IMR-90 (cell line): Measurements from ENCODE around the gene SNRPD2. TPM values are rescaled to one million over a fixed set of nuclear protein-coding genes. Genes with fewer than 3 reads are reported as not detected.
A peak's percentile ranks its signal among the peaks of the same experiment; 100 is the strongest.
"Not testable (repeated sequence)": the region's sequence is repeated elsewhere in the genome, so short reads cannot be mapped to it uniquely, and the experiment has no call there.

Experiments used
- ATAC-seq: fragments of 200-7000 bp; cut with Tn5 transposase; 2 replicates; pipeline ENCODE4 v1.9.1; 2020; ENCODE audit warnings: low read depth, mild to moderate bottlenecking, moderate library complexity
- BruUV-seq: library from RNA; stranded (reverse); fragments of 400-500 nt; replicated peaks from 2 replicates; lab custom pipeline; 2021; lab: Mats Ljungman, UMichigan
- CTCF ChIA-PET: fragments of 300-600 bp; formaldehyde crosslinking; extraction: SDS; loops from one replicate; lab custom pipeline; 2021; ENCODE audit warnings: antibody characterized with exemption; lab: Yijun Ruan, JAX
- POLR2A ChIA-PET: fragments of 300-600 bp; sonication (Branson Sonifier 250); formaldehyde crosslinking; loops from one replicate; lab custom pipeline; 2022; ENCODE audit warnings: antibody characterized with exemption; ENCODE audit not compliant: unreplicated experiment; lab: Charles Lee
- DNase-seq: peaks from one replicate; pipeline ENCODE4 v3.0.0; 2013
- H2AFZ ChIP-seq: replicated peaks from 2 replicates; pipeline ENCODE3; 2013; ENCODE audit warnings: low read length, mild to moderate bottlenecking; ENCODE audit not compliant: poor library complexity
- H2AK5ac ChIP-seq: 2 replicates; pipeline ENCODE4 v1.6.1; 2013; ENCODE audit warnings: low read depth, low read length, inconsistent platforms
- H2AK9ac ChIP-seq: replicated peaks from 2 replicates; pipeline ENCODE3; 2013; ENCODE audit warnings: mild to moderate bottlenecking, low read depth, low read length, moderate library complexity; ENCODE audit not compliant: poor library complexity
- H2BK120ac ChIP-seq: 2 replicates; pipeline ENCODE4 v1.6.1; 2013; ENCODE audit warnings: low read depth, low read length, inconsistent platforms
- H2BK15ac ChIP-seq: 3 replicates; pipeline ENCODE4 v1.6.1; 2013; ENCODE audit warnings: low read depth, low read length, inconsistent platforms
- H2BK20ac ChIP-seq: 2 replicates; pipeline ENCODE4 v1.6.1; 2013; ENCODE audit warnings: low read depth, mild to moderate bottlenecking, inconsistent platforms, low read length, moderate library complexity
- H2BK5ac ChIP-seq: 2 replicates; pipeline ENCODE4 v1.6.1; 2013; ENCODE audit warnings: mild to moderate bottlenecking, low read depth, low read length, inconsistent platforms; ENCODE audit not compliant: poor library complexity, severe bottlenecking
- H3K14ac ChIP-seq: replicated peaks from 2 replicates; pipeline ENCODE4 v1.6.1; 2013; ENCODE audit warnings: low read depth, low read length, inconsistent platforms
- H3K18ac ChIP-seq: 2 replicates; pipeline ENCODE4 v1.6.1; 2013; ENCODE audit warnings: low read depth, low read length, control low read depth
- H3K23ac ChIP-seq: 2 replicates; pipeline ENCODE4 v1.6.1; 2013; ENCODE audit warnings: low read depth, low read length, inconsistent platforms
- H3K27ac ChIP-seq: 2 replicates; pipeline ENCODE4 v1.5.1; 2013; ENCODE audit warnings: mild to moderate bottlenecking, control low read depth, low read length; ENCODE audit not compliant: insufficient read depth
- H3K27me3 ChIP-seq: 2 replicates; pipeline ENCODE4 v1.6.1; 2013; ENCODE audit warnings: low read length; ENCODE audit not compliant: control insufficient read depth, insufficient read depth
- H3K36me3 ChIP-seq: 2 replicates; pipeline ENCODE4 v1.6.1; 2013; ENCODE audit warnings: low read length, mixed read lengths; ENCODE audit not compliant: control insufficient read depth, insufficient read depth
- H3K4ac ChIP-seq: 2 replicates; pipeline ENCODE4 v1.6.1; 2013; ENCODE audit warnings: low read depth, low read length, inconsistent platforms
- H3K4me1 ChIP-seq: 2 replicates; pipeline ENCODE4 v1.6.1; 2013; ENCODE audit warnings: low read length, mixed read lengths; ENCODE audit not compliant: control insufficient read depth, insufficient read depth
- H3K4me2 ChIP-seq: 2 replicates; pipeline ENCODE4 v1.6.1; 2013; ENCODE audit warnings: low read depth, mild to moderate bottlenecking, control low read depth, low read length, moderate library complexity
- H3K4me3 ChIP-seq: 2 replicates; pipeline ENCODE4 v1.5.1; 2013; ENCODE audit warnings: low read depth, mild to moderate bottlenecking, control low read depth, low read length, moderate library complexity; ENCODE audit not compliant: insufficient read depth
- H3K56ac ChIP-seq: 2 replicates; pipeline ENCODE4 v1.6.1; 2013; ENCODE audit warnings: low read length, inconsistent platforms; ENCODE audit not compliant: insufficient read depth; ENCODE audit errors: extremely low read depth
- H3K79me1 ChIP-seq, 2 experiments: 2 replicates each; pipeline ENCODE4 v1.6.1; 2013; ENCODE audit warnings: low read length in 2 of 2, inconsistent platforms in 1 of 2, low read depth in 1 of 2
- H3K9ac ChIP-seq: 2 replicates; pipeline ENCODE4 v1.6.1; 2013; ENCODE audit warnings: low read depth, low read length, control low read depth
- H3K9me1 ChIP-seq: 2 replicates; pipeline ENCODE4 v1.6.1; 2013; ENCODE audit warnings: low read length, inconsistent platforms; ENCODE audit not compliant: insufficient read depth
- H3K9me3 ChIP-seq: 2 replicates; pipeline ENCODE4 v1.6.1; 2013; ENCODE audit warnings: low read length; ENCODE audit not compliant: control insufficient read depth, insufficient read depth
- H4K20me1 ChIP-seq: 2 replicates; pipeline ENCODE4 v1.6.1; 2013; ENCODE audit warnings: low read length, inconsistent platforms; ENCODE audit not compliant: insufficient read depth
- H4K5ac ChIP-seq: 2 replicates; pipeline ENCODE4 v1.6.1; 2013; ENCODE audit warnings: mild to moderate bottlenecking, low read depth, low read length, control low read depth
- H4K8ac ChIP-seq, 2 experiments: 2 replicates each; pipeline ENCODE4 v1.6.1; 2013; ENCODE audit warnings: low read depth in 2 of 2, low read length in 2 of 2, control low read depth in 1 of 2, inconsistent platforms in 1 of 2
- H4K91ac ChIP-seq: 2 replicates; pipeline ENCODE4 v1.6.1; 2013; ENCODE audit warnings: low read depth, low read length, inconsistent platforms; ENCODE audit not compliant: insufficient read depth
- CTCF ChIP-seq: conservative IDR thresholded peaks from 2 replicates; pipeline ENCODE4 v1.5.1; 2012; ENCODE audit warnings: mild to moderate bottlenecking, low read depth, low read length, improper control_type of control experiment
- MAZ ChIP-seq: IDR thresholded peaks from 2 replicates; pipeline ENCODE4 v1.6.1; 2012; ENCODE audit warnings: low read depth, mild to moderate bottlenecking, low read length, improper control_type of control experiment, moderate library complexity, borderline replicate concordance
- WGBS, 2 experiments: methylation state at CpG; one replicate each; pipeline versions ENCODE4 v1.1.5 to v1.1.7; 2013; ENCODE audit warnings: missing lambda C conversion rate in 2 of 2; ENCODE audit not compliant: insufficient read length in 1 of 2; ENCODE audit errors: extremely low coverage in 2 of 2; 5-methylcytosine and 5-hydroxymethylcytosine counted together
- dilution Hi-C: fragments of 300-500 bp; cut with HindIII; formaldehyde crosslinking; loops from one replicate; pipeline ENCODE4 v1.14.3; 2018; ENCODE audit warnings: low sequenced_read_pairs; ENCODE audit not compliant: unreplicated experiment
- in situ Hi-C: fragments of 300-500 bp; cut with MboI; formaldehyde crosslinking; loops from 3 replicates; pipeline ENCODE4 v1.14.3; 2019; ENCODE audit warnings: low sequenced_read_pairs, inconsistent platforms, mixed read lengths
- intact Hi-C: fragments of 100-400 bp; cut with micrococcal nuclease; formaldehyde crosslinking; loops from 2 replicates; pipeline ENCODE4 v1.10.0; 2022
- polyA plus RNA-seq, 3 experiments: library from polyadenylated mRNA; depleted of rRNA; stranded (reverse); fragments of >200 nt; gene quantifications; 2 replicates each; pipeline ENCODE4 v1.2.3, GENCODE V29; 2012; ENCODE audit warnings: low replicate concordance in 1 of 3
- total RNA-seq: library from RNA; depleted of rRNA; stranded (reverse); fragments of >200 nt; gene quantifications from 2 replicates; pipeline ENCODE4 v1.2.3, GENCODE V29; 2012

Gene SNRPD2
- total and polyA plus RNA-seq, 2 of the 4 experiments (the other 2 are of a cell fraction), result 587 to 877 TPM

- intact Hi-C loops, result no loop called here
These were observed 4.2 kb downstream of the SNRPD2 start for GRCh38 chr19:45687599-45687998.

GRCh38 chr19:45685045-45685444, 6.7 kb downstream of the SNRPD2 start:
- H4K5ac ChIP-seq, H4K20me1 ChIP-seq, H3K27me3 ChIP-seq, in situ Hi-C loops, H3K56ac ChIP-seq, H3K23ac ChIP-seq, H2BK5ac ChIP-seq, H3K4ac ChIP-seq, H3K18ac ChIP-seq, H3K4me3 ChIP-seq, POLR2A ChIA-PET, H4K91ac ChIP-seq, H3K14ac ChIP-seq, H3K9me3 ChIP-seq, DNase-seq, H3K9ac ChIP-seq, dilution Hi-C loops, H2AK9ac ChIP-seq, H2BK20ac ChIP-seq, H4K8ac ChIP-seq, H2AK5ac ChIP-seq, H2BK15ac ChIP-seq, H2BK120ac ChIP-seq, H3K4me2 ChIP-seq, H3K4me1 ChIP-seq, BruUV-seq, H3K9me1 ChIP-seq, intact Hi-C loops, H3K27ac ChIP-seq, ATAC-seq, H2AFZ ChIP-seq: not testable (repeated sequence)
- CTCF ChIA-PET, result interaction anchor here (0.6 kb wide), 1 partner anchor 448 kb away, joined by 3 read pairs; no protein-coding TSS in a partner anchor
- 92% methylated on average over 4 of the region's 11 CpGs; no CpG with 5 or more reads in 1 of the 2 experiments for WGBS, 2 experiments
- Histone ChIP-seq H3K79me1 (peaks cover 3 to 20% of the 10 kb centered on the region in 2 experiments; a peak in 2 of 4 replicates), H3K36me3 (peaks cover 39% of the 10 kb centered on the region)

More at GRCh38 chr19:45687599-45687998, 4.2 kb downstream of the SNRPD2 start:
- H2BK5ac ChIP-seq, result no peak overlapping the region
- no peak overlapping the region for H3K14ac ChIP-seq
- BruUV-seq, result TSS peak; percentile 65
- H2AK5ac ChIP-seq, result no peak overlapping the region
- DNase-seq (no peak), ATAC-seq (no peak)
- peaks cover 39% of the 10 kb centered on the region for H3K36me3 ChIP-seq
- peaks cover 10% of the 10 kb centered on the region; the same call in 1 of the 2 replicates for H4K20me1 ChIP-seq
- H3K56ac ChIP-seq, result no peak overlapping the region
- TF ChIP-seq CTCF, result no peak
- no peak for TF ChIP-seq MAZ
- no peak overlapping the region for H2AFZ ChIP-seq
- no peak overlapping the region for H3K23ac ChIP-seq
- H4K5ac ChIP-seq, result no peak overlapping the region
- H3K9me3 ChIP-seq, result no peaks in the 10 kb centered on the region
- ChIA-PET POLR2A (no interaction called here), CTCF (no interaction called here)
- H3K27me3 ChIP-seq, result no peaks in the 10 kb centered on the region
- H3K4me1 ChIP-seq, result peaks cover 1% of the 10 kb centered on the region; the same call in 1 of the 2 replicates
- H2BK120ac ChIP-seq, result no peak overlapping the region
- H3K4me2 ChIP-seq, result no peak overlapping the region
- no peak overlapping the region for H3K4ac ChIP-seq
- H3K9me1 ChIP-seq, result peaks cover 4% of the 10 kb centered on the region; the same call in 1 of the 2 replicates
- WGBS, 2 experiments, result no CpG with 5 or more reads among the region's 9 CpGs
- no peak overlapping the region for H3K4me3 ChIP-seq
- H3K9ac ChIP-seq, result no peak overlapping the region
- no peak overlapping the region for H2AK9ac ChIP-seq
- peaks cover 7 to 34% of the 10 kb centered on the region in 2 experiments; a peak in 3 of 4 replicates for H3K79me1 ChIP-seq
- H3K18ac ChIP-seq, result no peak overlapping the region
- in situ Hi-C loops (no loop called here), dilution Hi-C loops (no loop called here)
- H4K91ac ChIP-seq, result no peak overlapping the region
- H4K8ac ChIP-seq, result no peak overlapping the region
- H2BK20ac ChIP-seq, result no peak overlapping the region
- H3K27ac ChIP-seq, result no peak overlapping the region
- no peak overlapping the region for H2BK15ac ChIP-seq
